ENCODE results near the gene ENOX2.
A peak's percentile ranks its signal among the peaks of the same experiment; 100 is the strongest.

Gene ENOX2

DNA sequence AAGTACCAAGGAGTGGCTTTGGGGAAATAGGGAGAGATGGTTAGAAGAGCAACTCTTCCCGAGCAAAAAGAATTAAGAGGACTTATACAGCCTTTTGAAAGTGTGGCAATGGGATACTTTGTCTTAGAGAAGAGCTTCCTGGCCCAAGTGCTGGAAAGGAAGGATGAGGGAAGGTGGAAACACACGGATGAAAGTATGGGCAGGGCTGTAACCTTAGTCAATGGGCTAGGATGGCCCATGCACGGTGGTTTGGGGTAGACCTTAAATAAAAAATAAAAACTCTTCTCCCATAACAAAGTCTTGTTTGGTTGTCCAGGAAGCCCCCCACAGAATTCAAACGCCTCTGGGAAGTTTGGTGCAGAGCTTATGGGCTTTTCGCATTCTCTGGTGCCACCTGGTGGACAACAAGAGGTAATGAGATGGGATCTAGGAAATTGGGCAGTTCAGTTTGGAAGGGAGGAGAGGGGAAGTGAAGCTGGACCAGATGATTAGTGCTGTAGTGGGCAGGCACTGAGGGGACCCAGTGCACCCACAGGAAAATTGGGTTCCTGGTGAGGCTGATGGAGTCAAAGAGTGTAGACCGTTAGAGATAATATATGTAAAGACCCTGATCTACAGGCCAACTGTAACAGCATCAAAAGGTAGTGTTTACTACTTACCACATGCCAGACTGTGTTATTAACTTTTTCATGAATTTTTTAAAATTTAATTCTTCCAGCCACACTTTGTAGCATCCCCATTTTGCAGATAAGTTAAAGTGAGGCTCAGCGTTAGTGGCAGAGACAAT, 13.8 kb upstream of the ENOX2 start:
- Histone ChIP-seq H3K4me3 (no peak overlapping the region), H3K27ac (no peak overlapping the region)
- TF ChIP-seq, protein P1, sequence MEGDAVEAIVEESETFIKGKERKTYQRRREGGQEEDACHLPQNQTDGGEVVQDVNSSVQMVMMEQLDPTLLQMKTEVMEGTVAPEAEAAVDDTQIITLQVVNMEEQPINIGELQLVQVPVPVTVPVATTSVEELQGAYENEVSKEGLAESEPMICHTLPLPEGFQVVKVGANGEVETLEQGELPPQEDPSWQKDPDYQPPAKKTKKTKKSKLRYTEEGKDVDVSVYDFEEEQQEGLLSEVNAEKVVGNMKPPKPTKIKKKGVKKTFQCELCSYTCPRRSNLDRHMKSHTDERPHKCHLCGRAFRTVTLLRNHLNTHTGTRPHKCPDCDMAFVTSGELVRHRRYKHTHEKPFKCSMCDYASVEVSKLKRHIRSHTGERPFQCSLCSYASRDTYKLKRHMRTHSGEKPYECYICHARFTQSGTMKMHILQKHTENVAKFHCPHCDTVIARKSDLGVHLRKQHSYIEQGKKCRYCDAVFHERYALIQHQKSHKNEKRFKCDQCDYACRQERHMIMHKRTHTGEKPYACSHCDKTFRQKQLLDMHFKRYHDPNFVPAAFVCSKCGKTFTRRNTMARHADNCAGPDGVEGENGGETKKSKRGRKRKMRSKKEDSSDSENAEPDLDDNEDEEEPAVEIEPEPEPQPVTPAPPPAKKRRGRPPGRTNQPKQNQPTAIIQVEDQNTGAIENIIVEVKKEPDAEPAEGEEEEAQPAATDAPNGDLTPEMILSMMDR (IDR thresholded peaks at IDR 0.05), result peak; percentile 73
- DNase-seq (ENCODE audit: low spot score), result no peak

DNA sequence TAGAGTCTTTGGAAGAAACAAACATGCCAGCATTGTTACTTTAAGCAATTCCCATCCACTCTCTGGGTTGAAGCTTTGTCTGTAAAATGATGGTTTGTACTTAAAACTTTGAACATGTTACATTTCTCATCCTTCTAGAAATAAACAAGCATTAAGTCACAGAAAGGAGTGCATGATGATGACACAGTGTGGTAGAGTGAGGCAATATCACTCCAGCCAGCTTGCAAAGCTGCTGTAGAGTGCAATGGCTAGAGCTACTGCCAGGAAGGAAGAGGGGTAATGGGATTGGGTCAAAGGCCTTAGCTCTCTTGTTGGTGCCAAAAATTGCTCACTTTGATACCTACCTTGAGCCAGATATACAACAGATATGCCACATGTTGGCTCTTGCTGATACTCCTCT, 12.3 kb upstream of the ENOX2 start:
- Histone ChIP-seq H3K27ac (no peak overlapping the region), H3K4me3 (no peak overlapping the region)
- DNase-seq (ENCODE audit: low spot score), result no peak
- TF ChIP-seq, protein P1 (IDR thresholded peaks at IDR 0.05), result no peak

DNA sequence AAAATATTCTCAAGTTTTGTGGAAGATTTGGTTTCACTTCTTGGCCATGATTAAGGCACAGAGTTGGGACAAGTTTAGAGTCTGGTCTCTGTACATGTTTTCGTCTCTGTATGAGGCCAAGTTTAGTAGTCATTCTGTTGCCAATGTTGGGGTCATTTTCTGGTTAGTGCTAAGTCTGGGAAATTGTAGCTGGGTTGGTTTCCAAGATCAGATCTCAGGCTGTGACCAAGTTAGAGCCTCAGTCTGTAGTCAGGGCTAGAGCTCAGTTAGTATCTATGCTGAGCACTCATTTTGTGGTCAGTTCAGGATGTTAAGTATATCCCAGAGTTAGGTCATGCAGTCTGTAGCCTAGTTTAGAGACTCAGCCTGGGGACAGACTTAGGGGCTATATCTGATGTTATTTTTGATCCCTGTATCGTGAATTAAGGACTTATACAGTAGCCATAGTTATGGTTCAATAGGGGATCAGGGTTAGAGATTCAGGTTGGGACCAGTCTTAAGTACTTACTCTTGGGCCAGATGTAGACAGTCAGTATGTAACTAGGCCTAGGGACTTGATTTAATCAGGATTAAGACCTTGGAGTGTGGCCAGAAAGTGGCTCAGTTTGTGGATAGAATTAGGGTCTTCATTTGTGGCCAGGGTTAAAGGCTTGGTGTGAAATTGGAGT, 6.6 kb upstream of the ENOX2 start:
- TF ChIP-seq, protein P1 (IDR thresholded peaks at IDR 0.05), result no peak
- DNase-seq (ENCODE audit: low spot score), result no peak
- H3K4me3 ChIP-seq, result no peak overlapping the region
- peak overlapping the region; percentile 37 to 46 for H3K27ac ChIP-seq

DNA sequence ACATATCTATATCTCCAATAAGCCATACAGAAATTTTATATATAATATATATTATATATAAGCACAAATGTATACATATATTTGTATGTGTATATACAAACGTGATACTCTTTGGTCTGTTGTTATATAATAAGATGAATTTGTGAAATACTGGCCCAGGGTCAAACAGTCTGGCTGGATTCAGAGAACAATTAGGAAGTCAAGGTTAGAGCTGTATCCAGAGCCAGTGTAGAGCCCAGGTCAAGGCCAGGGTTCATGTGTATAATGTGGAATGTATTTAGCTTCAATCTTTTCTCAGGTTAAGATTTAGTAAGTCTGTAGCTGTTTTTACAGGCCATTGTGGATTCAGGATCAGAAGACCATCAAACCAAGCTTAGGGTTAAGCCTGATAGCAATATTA, 3.8 kb upstream of the ENOX2 start:
- no peak overlapping the region for H3K4me3 ChIP-seq
- no peak for DNase-seq (ENCODE audit: low spot score)
- no peak overlapping the region for H3K27ac ChIP-seq
- TF ChIP-seq, protein P1 (IDR thresholded peaks at IDR 0.05), result no peak

DNA sequence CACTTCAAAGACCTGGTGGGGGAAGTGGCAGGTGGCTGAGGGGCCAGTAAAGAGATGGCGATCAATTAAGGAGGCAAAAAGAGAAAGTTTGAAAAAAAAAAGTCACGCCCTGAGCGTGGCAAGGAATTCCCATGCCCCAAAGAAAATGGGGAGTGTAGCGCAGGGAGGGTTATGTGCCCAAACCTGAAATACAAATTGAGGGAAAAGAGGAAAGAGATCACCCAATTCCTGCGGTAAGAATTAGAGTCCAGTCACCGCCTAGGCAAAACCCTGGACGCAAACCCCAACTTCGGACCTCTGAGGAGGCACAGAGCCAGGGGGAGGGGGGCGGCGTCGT, 595 bp downstream of the ENOX2 start:
- H3K4me3 ChIP-seq, result peak overlapping the region; percentile 80
- H3K27ac ChIP-seq, result peak overlapping the region in 1 of 2 donors; percentile 91
- TF ChIP-seq, protein P1 (IDR thresholded peaks at IDR 0.05), result no peak
- DNase-seq (ENCODE audit: low spot score), result no peak

DNA sequence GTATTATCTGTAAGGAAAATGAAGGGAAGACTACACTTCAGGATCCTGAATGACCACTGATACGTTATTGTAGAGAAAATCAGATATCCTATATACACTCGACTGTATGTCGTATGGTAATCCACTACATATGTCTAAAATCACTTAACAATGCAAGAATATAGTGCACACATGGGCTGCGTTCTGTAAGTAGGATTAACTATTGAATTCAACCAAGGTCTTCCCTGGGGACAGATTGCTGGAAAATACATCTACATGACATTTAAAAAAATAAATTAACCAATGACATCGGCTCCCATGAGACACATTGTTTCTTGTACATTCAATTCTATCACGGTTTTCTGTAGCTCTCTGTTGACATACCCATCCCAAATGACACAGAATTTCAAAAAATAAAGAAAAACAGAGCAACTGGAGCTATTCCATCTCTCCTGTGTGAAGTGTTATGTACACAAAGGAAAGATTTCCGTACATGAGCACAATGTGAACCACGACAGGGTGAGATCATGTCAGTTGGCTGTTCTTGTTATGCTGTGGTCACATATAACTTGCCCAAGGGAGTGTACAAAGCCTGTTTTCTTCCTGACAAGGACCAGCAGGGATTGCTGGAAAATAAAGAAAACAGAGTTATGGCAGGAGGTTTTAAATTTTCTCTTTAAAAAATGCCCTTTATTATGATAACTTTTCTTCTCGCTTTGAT, 6.1 kb downstream of the ENOX2 start:
- TF ChIP-seq, protein P1 (IDR thresholded peaks at IDR 0.05), result no peak
- Histone ChIP-seq H3K4me3 (no peak overlapping the region), H3K27ac (peak overlapping the region in 1 of 2 donors; percentile 47)
- DNase-seq (ENCODE audit: low spot score), result no peak
